Measurements from ENCODE around the gene INMT. TPM values are rescaled to one million over a fixed set of nuclear protein-coding genes. Genes with fewer than 3 reads are reported as not detected.

INMT gene
- polyA plus RNA-seq, 3 donors, result 0.86 to 2.0 (median 1.4) TPM

GRCh38 chr7:30799976-30800661, 48.2 kb downstream of the INMT start:
- no peak for DNase-seq (ENCODE audit: extremely low read depth in 1 of 11, low read depth in 9 of 11, low spot score in 4 of 11)

DNA sequence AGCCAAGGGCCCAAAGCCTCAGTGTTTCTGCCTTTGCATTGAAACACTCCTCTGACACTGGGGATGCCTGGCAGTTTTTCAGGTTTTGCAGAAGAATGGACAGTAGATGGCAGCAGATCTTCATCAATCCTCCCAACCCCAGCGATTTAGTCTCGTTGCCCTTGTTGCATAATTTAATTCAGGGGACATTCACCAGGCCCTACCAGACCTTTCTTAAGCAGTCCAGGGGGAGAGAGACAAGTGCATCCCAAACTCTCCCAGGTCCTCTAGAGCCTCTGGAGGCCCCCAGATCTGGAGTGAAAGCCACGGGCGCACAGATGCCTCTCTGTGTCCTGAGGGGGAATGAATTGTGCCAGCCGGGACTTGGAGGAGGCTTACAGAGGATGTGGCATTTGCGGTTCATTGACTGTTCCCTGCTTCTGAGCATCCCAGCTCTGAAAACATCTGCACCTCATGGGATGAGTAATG, 48.9 kb downstream of the INMT start:
- DNase-seq (ENCODE audit: extremely low read depth in 1 of 11, low read depth in 9 of 11, low spot score in 4 of 11), result peak; percentile 43 to 69 (median 55)

- DNase-seq (ENCODE audit: extremely low read depth in 1 of 11, low read depth in 9 of 11, low spot score in 4 of 11), result no peak
Observed at GRCh38 chr7:30802812-30803211, 50.9 kb downstream of the INMT start.

DNA sequence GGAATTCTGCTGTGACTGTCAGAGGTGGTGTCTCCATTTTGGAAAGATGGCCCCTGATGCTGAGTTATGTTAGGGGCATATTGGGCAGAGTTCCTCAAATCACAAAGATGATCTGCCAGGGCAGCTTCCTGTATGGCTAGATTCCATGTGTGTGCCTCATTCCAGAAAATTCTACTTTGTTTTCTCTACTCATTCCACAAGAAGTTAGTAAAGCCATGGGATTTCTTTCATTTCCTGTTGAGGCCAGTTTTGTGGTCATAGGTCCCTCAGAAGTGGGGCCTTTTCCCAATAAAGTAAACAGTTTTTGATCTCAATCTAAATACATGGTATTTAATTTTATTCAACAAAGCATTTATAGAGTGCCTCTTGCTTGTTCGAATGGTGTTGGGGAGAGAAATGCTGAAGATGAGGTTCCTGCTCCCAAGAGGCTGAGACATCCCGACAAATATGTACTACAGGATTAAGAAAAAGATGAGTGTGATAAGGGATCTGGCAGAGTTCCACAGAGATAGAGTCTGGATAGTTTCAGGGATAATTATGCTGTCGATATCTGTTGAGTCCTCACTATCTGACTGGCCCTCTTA, 52.2 kb downstream of the INMT start:
- DNase-seq (ENCODE audit: extremely low read depth in 1 of 11, low read depth in 9 of 11, low spot score in 4 of 11), result no peak

DNA sequence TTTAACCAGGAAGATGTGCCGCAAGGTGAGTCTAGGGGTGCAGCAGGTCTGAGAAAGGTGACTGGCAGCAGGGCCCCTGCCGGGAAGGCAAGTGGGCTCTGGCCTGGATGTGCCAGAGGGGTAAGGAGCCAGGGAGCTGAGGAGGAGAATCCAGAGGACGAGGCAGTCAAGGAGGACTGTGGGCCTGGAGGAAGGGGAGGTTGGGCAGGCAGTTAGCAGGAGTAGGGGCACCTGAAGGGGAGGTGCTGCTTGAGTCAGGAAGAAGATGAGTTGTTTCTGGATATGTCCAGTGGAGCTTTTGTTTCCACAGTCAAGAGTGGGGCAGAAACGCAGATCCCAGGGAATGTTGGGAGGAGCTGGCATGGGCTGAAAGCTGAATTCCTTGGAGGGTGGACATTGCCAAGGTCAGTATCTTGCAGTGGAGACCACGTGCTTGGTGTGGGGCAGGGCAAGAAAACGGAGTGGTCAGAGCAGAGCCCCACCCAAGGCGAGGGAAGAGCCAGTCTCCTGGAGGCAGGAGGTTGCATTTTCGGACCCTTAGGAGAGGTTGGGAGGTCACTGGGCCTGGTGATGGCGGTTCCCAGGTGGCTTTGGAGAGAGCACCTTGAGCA, 53.3 kb downstream of the INMT start:
- DNase-seq (ENCODE audit: extremely low read depth in 1 of 11, low read depth in 9 of 11, low spot score in 4 of 11), result no peak

DNA sequence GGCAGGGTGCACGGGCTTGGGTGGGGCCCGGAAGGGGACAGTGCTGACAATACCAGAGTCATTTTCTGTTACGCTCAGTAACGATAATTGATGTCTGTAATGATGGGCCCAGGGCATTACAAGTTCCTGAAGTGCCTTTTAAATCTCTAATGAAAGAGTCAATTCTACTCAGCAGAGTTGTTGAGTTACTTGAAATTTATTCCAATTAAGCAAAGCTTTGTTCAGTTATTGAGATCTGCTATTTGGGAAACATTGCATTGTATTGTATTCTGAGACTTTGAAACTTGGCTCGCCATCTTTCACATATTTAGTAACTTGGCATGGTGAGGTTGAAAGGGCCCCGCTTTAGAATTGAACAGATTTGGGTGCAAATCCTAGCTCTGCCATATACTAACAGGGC, 54.0 kb downstream of the INMT start:
- no peak for DNase-seq (ENCODE audit: extremely low read depth in 1 of 11, low read depth in 9 of 11, low spot score in 4 of 11)

Other genes starting within 250 kb of the INMT start
- gene GGCT, start 247.3 kb upstream of the INMT start, polyA plus RNA-seq (ENCODE audit: insufficient read length in 3 of 3), result 10 to 100 TPM; 61.0 to 77.2 (median 72.0) TPM
- gene GARS1, start 157.3 kb upstream of the INMT start, polyA plus RNA-seq (ENCODE audit: insufficient read length in 3 of 3), result 10 to 100 TPM; 84.9 to 98.0 (median 86.1) TPM
- under 1 TPM in 2 of 3 donors, not detected in 1; 0.13 to 0.20 TPM for gene CRHR2, start 69.7 kb upstream of the INMT start, polyA plus RNA-seq (ENCODE audit: insufficient read length in 3 of 3)
- gene MINDY4, start 19.3 kb downstream of the INMT start, polyA plus RNA-seq (ENCODE audit: insufficient read length in 3 of 3), result 10 to 100 TPM; 11.3 to 26.9 (median 11.5) TPM
- 100 to 1,000 TPM; 200 to 225 (median 222) TPM for gene AQP1, start 159.7 kb downstream of the INMT start, polyA plus RNA-seq (ENCODE audit: insufficient read length in 3 of 3)
- under 1 TPM; 0.14 to 0.29 (median 0.15) TPM for gene GHRHR, start 211.8 kb downstream of the INMT start, polyA plus RNA-seq (ENCODE audit: insufficient read length in 3 of 3)